KMS-11 (cell line): Measurements from ENCODE around the gene COL12A1.

Source experiments
- H2AFZ ChIP-seq: fragments of 200-600 bp; sonication (generic); 2 replicates; pipeline ENCODE4 v1.6.1; 2016; ENCODE audit warnings: antibody characterized with exemption, mixed run types, low read depth
- H3K27ac ChIP-seq: fragments of 200-600 bp; sonication (generic); 2 replicates; pipeline ENCODE4 v1.6.1; 2016; ENCODE audit warnings: mild to moderate bottlenecking, mixed run types
- H3K27me3 ChIP-seq: fragments of 200-600 bp; sonication (generic); 2 replicates; pipeline ENCODE4 v1.6.1; 2017; ENCODE audit warnings: mild to moderate bottlenecking, low read depth, mixed run types, moderate library complexity; ENCODE audit not compliant: insufficient read depth
- H3K36me3 ChIP-seq: fragments of 200-600 bp; sonication (generic); 2 replicates; pipeline ENCODE4 v1.6.1; 2017; ENCODE audit warnings: mild to moderate bottlenecking, mixed run types; ENCODE audit not compliant: insufficient read depth
- H3K4me1 ChIP-seq: fragments of 200-600 bp; sonication (generic); 2 replicates; pipeline ENCODE4 v1.6.1; 2016; ENCODE audit warnings: mild to moderate bottlenecking, low read depth, mixed run types; ENCODE audit not compliant: poor library complexity, severe bottlenecking
- H3K4me2 ChIP-seq: fragments of 200-600 bp; sonication (generic); 2 replicates; pipeline ENCODE4 v1.7.0; 2016; ENCODE audit warnings: mild to moderate bottlenecking, mixed run types
- H3K4me3 ChIP-seq: fragments of 200-600 bp; sonication (generic); IDR thresholded peaks from 2 replicates; pipeline ENCODE4 v1.6.1; 2017; ENCODE audit warnings: low read depth, low read length, mixed read lengths; ENCODE audit not compliant: insufficient read depth
- H3K79me2 ChIP-seq: fragments of 200-600 bp; sonication (generic); 2 replicates; pipeline ENCODE4 v1.6.1; 2016; ENCODE audit warnings: low read depth, mixed run types; ENCODE audit not compliant: insufficient read depth
- H3K9ac ChIP-seq: fragments of 200-600 bp; sonication (generic); 2 replicates; pipeline ENCODE4 v1.6.1; 2016; ENCODE audit warnings: mild to moderate bottlenecking, mixed run types
- H4K20me1 ChIP-seq: fragments of 200-600 bp; sonication (generic); 2 replicates; pipeline ENCODE4 v1.6.1; 2016; ENCODE audit warnings: mild to moderate bottlenecking, mixed run types; ENCODE audit not compliant: insufficient read depth
- TF ChIP-seq, protein P1 (sequence below): fragments of 200-600 bp; sonication (generic); conservative IDR thresholded peaks from 2 replicates; pipeline ENCODE4 v1.6.1; 2017; ENCODE audit warnings: low read depth, mild to moderate bottlenecking, antibody characterized with exemption, low read length, moderate library complexity, mixed read lengths

The COL12A1 gene

DNA sequence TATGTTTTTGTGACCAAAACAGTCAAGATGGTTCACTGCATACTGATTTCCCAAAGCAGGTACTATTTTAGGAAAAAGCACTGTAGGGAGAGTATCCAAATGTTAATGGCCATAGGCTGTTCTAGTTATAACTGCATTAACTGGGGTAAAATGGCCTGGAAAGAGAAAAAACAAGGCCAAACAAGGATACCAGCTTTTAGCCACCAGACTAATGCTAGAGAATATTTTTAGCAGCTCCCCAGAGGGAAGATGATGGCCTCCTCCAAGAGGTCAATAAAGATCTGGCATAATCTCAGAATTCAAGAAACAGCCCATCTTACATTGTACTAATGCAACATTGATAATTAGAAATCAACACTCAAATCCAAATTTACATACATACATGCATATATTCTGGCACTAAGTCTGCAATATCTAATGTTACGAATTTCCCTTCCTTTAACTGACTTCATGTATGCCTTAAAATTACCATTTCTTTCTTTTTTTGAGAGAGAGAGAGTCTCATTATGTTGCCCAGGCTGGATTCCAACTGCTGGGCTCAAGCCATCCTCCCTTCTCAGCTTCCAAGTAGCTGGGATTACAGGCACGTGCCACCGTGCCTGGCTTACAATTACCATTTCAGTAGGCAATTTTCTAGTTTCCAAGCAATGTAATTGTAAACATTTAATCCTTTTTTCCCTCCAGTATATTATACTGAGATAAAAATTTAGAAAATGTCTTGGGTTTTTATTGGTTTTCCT is 28.4 kb upstream of the COL12A1 start:
- no peaks in the 10 kb centered on the region for H3K4me1 ChIP-seq
- H3K9ac ChIP-seq: no peak overlapping the region
- no peaks in the 10 kb centered on the region for H3K27me3 ChIP-seq
- no peaks in the 10 kb centered on the region for H4K20me1 ChIP-seq
- TF ChIP-seq, protein P1, sequence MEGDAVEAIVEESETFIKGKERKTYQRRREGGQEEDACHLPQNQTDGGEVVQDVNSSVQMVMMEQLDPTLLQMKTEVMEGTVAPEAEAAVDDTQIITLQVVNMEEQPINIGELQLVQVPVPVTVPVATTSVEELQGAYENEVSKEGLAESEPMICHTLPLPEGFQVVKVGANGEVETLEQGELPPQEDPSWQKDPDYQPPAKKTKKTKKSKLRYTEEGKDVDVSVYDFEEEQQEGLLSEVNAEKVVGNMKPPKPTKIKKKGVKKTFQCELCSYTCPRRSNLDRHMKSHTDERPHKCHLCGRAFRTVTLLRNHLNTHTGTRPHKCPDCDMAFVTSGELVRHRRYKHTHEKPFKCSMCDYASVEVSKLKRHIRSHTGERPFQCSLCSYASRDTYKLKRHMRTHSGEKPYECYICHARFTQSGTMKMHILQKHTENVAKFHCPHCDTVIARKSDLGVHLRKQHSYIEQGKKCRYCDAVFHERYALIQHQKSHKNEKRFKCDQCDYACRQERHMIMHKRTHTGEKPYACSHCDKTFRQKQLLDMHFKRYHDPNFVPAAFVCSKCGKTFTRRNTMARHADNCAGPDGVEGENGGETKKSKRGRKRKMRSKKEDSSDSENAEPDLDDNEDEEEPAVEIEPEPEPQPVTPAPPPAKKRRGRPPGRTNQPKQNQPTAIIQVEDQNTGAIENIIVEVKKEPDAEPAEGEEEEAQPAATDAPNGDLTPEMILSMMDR: no peak
- no peaks in the 10 kb centered on the region for H3K36me3 ChIP-seq
- no peak overlapping the region for H3K4me3 ChIP-seq
- no peak overlapping the region for H2AFZ ChIP-seq
- H3K27ac ChIP-seq: no peak overlapping the region
- no peak overlapping the region for H3K4me2 ChIP-seq
- no peaks in the 10 kb centered on the region for H3K79me2 ChIP-seq

DNA sequence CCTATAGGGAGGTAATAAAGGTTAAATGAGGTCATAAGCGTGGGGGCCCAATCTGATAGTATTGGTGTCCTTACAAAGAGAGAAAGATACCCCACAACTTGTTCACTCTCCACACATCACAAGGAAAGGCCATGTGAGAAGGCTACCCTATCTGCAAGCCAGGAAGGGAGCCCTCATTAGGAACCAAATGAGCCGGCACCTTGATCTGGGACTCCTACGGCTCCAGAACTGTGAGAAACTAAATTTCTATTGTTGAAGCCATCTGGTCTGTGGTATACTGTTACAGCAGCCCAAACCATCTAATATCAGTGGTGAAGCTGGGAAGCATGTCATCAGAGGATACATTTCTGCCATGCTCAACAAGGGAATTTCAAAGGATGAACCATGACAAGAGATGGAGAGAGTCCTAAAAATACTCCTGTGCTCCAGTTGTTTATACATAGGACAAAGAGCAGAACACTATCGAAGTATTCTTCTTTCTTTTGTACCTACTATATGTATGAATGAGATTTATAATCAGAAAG is 27.3 kb upstream of the COL12A1 start:
- Histone ChIP-seq H2AFZ (no peak overlapping the region), H3K9ac (no peak overlapping the region), H3K27me3 (no peaks in the 10 kb centered on the region), H3K4me2 (no peak overlapping the region), H3K4me3 (no peak overlapping the region), H4K20me1 (no peaks in the 10 kb centered on the region), H3K79me2 (no peaks in the 10 kb centered on the region), H3K27ac (no peak overlapping the region), H3K4me1 (no peaks in the 10 kb centered on the region), H3K36me3 (no peaks in the 10 kb centered on the region)
- TF ChIP-seq, protein P1: no peak

DNA sequence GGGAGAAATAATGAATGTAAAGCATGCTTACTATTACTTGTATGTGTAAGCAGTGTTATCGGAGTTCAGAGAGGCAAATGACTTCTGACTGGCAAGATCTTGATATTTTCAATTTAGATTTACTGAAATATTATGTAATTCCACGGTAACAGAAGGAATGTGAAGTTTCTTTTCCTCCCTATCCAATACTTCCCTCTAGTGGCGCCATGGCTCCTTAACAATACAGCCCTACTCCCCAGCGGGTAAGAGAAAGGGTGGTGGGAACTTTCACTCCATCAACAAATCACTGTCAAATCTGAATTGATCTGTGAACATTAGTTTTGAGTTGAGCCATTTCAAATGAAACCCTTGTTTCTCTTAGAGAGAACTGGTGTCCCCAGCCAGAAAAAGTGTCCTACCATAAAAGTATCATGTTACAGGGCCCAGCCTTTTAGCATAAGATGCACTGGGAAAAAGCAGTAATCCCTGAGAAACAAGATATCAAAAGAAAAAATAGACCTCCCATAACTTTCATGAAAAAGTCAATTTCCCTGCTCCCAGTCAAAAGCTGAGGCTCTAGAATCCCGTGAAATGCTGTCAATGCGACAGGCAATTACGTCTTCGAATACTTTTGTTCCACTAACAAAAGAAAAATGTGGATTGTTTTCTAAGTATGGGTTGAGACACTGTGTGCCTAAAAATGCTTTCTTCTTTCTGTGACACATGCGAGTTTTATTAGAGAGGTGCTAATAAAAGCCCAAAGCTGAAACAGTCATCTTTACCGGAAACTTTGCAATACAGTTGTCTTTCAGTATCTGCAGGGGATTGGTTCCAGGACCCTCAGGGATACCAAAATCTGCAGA is 24.9 kb upstream of the COL12A1 start:
- no peaks in the 10 kb centered on the region for H3K79me2 ChIP-seq
- TF ChIP-seq, protein P1: 0 out of 2 replicates have a peak, but pooled peaks have one; percentile 29
- H3K27me3 ChIP-seq: no peaks in the 10 kb centered on the region
- no peak overlapping the region for H2AFZ ChIP-seq
- no peaks in the 10 kb centered on the region for H3K4me1 ChIP-seq
- no peaks in the 10 kb centered on the region for H3K36me3 ChIP-seq
- H3K9ac ChIP-seq: no peak overlapping the region
- no peak overlapping the region for H3K4me2 ChIP-seq
- H3K4me3 ChIP-seq: no peak overlapping the region
- H4K20me1 ChIP-seq: no peaks in the 10 kb centered on the region
- no peak overlapping the region for H3K27ac ChIP-seq

DNA sequence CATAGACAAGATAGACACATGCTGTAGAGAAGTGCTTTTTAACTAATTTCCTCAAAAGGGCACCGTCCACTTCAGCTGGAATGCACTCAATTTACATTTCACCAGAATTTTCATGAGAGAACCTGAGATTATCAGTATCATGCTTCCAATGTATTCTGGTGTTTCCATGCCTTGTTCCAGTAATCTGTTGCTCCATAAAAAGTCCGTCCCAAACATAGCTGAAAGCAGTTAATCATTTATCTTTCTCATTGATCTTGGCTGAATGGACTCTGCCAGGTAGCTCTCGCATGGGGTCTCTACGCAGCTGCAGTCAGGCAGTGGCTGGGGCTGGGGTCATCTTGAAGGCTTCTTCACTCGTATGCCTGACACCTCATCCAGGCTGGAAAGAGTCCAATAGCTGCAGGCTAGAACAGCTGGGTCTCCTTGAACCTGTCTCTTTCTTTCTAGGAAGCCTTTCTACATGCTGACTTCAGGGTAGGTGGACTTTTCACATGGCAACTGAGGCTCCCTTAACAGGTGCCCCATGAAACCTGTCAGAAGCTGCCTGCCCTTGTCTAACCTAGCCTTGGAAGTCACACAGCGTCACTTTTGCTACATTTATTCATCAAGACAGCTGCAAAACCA is 18.6 kb upstream of the COL12A1 start:
- H3K27ac ChIP-seq: no peak overlapping the region
- no peak overlapping the region for H3K4me3 ChIP-seq
- no peaks in the 10 kb centered on the region for H3K4me1 ChIP-seq
- no peaks in the 10 kb centered on the region for H3K79me2 ChIP-seq
- no peaks in the 10 kb centered on the region for H3K27me3 ChIP-seq
- H2AFZ ChIP-seq: no peak overlapping the region
- TF ChIP-seq, protein P1: no peak
- no peaks in the 10 kb centered on the region for H4K20me1 ChIP-seq
- H3K4me2 ChIP-seq: no peak overlapping the region
- no peaks in the 10 kb centered on the region for H3K36me3 ChIP-seq
- H3K9ac ChIP-seq: no peak overlapping the region
